Measurements from ENCODE around the gene ACSBG1. TPM values are rescaled to one million over a fixed set of nuclear protein-coding genes. Genes with fewer than 3 reads are reported as not detected.
A peak's percentile ranks its signal among the peaks of the same experiment; 100 is the strongest.

ACSBG1 gene
- total RNA-seq, 2 donors from 2014 or later = 7.4 TPM; not detected in 1

DNA sequence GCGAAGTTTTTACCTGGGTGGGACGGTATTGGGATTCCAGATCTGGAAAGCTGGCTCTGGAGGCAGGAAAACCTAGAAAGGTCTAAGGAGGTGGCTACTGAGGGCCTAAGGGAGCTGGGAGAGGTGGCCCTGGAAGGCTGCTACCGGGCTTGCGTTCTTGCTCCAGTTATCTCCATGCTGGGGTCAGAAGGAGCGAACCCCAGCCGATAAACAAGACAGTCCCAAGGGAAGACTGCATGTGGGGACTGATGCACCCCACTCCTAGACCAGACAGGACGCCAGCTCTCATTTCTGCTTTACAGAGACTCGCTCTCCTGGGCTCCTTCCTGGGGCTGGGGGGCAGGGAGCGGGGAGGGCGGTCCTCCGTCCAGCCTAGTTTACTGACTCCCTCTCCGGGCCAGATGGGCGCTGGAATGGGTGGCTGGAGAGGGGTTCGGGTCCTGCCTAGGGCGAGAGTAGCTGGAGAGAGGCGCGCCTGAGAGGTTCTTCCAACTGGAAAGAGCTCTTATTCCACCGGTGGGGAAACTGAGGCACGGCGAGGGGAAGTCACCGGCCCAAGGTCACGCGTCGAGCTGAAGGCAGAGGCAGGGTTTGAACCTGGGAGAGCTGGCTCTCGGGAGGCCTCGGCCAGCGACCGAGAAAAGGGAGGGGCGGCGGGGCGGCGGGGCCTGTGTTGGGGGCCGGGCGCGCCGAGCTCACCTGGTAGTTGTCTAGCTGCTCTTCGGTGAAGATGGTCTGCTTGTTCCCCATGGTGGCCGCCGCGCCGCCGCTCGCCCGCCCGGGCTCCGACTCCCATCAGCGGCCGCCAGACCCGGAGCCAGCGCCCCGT is 103.7 kb downstream of the ACSBG1 start:
- 33% methylated on average over 46 of the region's 51 CpGs for WGBS
- intact Hi-C loops (cut with DNase I) = loop anchor here (5.0 kb wide), 1 partner anchor 112 kb away; no protein-coding TSS in a partner anchor

DNA sequence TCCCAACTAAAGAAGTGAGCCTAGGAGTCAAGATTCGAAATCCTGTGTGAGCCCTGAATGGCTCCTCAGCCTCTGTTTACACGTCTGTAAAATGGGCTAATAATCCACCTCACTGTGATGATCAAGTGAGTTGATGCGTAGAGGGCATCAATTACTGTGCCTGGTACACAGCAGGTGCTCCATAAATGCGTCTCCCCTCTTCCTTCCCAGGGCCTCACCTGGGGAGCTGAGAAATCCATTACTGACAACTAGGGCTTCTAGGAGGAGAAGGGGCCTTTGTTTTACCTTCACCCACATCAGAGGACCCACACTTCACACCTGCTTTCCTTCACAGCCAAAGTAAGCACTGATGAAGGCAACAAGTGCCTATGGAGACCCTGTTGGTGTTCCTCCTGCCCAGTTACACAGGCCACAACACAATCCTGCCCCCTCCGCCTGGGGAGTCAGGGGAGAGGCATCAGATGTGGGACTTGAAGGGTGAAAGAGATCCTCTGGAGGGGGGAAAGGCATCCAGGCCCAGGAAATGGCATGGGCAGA is 104.5 kb downstream of the ACSBG1 start:
- no peak overlapping the region for H3K27ac ChIP-seq
- no peaks in the 10 kb centered on the region for H3K9me3 ChIP-seq
- no peak overlapping the region for H3K4me3 ChIP-seq
- no peaks in the 10 kb centered on the region for H3K27me3 ChIP-seq (replicated peaks; ENCODE audit: insufficient read depth)
- TF ChIP-seq POLR2AphosphoS5 (IDR thresholded peaks at IDR 0.05) = no peak
- no peak for TF ChIP-seq CTCF (IDR thresholded peaks at IDR 0.05)
- TF ChIP-seq POLR2A (IDR thresholded peaks at IDR 0.05) = no peak
- DNase-seq (ENCODE audit: low spot score) = no peak
- 92% methylated on average over 5 of the region's 5 CpGs for WGBS
- H3K36me3 ChIP-seq = no peaks in the 10 kb centered on the region
- intact Hi-C loops (cut with DNase I) = loop anchor here (5.0 kb wide), 1 partner anchor 112 kb away; no protein-coding TSS in a partner anchor
- peaks cover 10% of the 10 kb centered on the region for H3K4me1 ChIP-seq (replicated peaks)

More for the DNA sequence above, 103.7 kb downstream of the ACSBG1 start:
- H3K4me1 ChIP-seq (replicated peaks) = peaks cover 10% of the 10 kb centered on the region
- DNase-seq (ENCODE audit: low spot score) = no peak
- TF ChIP-seq CTCF (IDR thresholded peaks at IDR 0.05) = no peak
- no peak for TF ChIP-seq POLR2AphosphoS5 (IDR thresholded peaks at IDR 0.05)
- TF ChIP-seq POLR2A (IDR thresholded peaks at IDR 0.05) = no peak
- peak overlapping the region; percentile 64 to 67 for H3K4me3 ChIP-seq
- peak overlapping the region in 1 of 2 donors; percentile 76 for H3K27ac ChIP-seq
- no peaks in the 10 kb centered on the region for H3K27me3 ChIP-seq (replicated peaks; ENCODE audit: insufficient read depth)
- no peaks in the 10 kb centered on the region for H3K9me3 ChIP-seq
- no peaks in the 10 kb centered on the region for H3K36me3 ChIP-seq

GRCh38 chr15:78129077-78129750 is 105.2 kb downstream of the ACSBG1 start:
- Histone ChIP-seq H3K27me3 (replicated peaks; ENCODE audit: insufficient read depth) (no peaks in the 10 kb centered on the region), H3K9me3 (no peaks in the 10 kb centered on the region), H3K36me3 (no peaks in the 10 kb centered on the region), H3K4me1 (replicated peaks) (peaks cover 10% of the 10 kb centered on the region), H3K27ac (peak overlapping the region in 1 of 2 donors; percentile 15), H3K4me3 (no peak overlapping the region)
- DNase-seq (ENCODE audit: low spot score) = no peak
- intact Hi-C loops (cut with DNase I) = no loop called here
- 58% methylated on average over 8 of the region's 8 CpGs for WGBS
- TF ChIP-seq CTCF (IDR thresholded peaks at IDR 0.05) (no peak), POLR2AphosphoS5 (IDR thresholded peaks at IDR 0.05) (no peak), POLR2A (IDR thresholded peaks at IDR 0.05) (no peak)

DNA sequence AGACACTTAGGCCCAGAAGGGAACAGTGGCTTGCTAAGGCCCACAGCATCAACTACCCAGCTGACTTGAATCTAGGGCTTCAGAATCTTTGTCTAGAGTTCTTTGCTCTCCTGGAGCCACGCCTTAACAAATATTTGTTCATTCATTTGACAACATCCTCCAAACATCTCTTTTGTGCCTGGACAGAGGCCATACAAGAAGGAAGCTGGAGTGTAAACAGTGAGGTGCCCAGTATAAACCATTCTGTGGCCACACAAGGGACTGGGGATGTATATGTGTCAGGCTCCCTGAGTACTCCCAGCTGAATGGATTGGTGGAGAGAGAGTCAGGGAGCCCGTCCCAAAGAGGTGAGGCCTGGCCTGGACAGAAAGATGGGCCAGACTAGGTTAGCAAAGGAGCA is 106.5 kb downstream of the ACSBG1 start:
- Histone ChIP-seq H3K4me3 (no peak overlapping the region), H3K27ac (peak overlapping the region in 1 of 2 donors; percentile 23), H3K4me1 (replicated peaks) (peaks cover 4% of the 10 kb centered on the region), H3K36me3 (no peaks in the 10 kb centered on the region), H3K27me3 (replicated peaks; ENCODE audit: insufficient read depth) (no peaks in the 10 kb centered on the region), H3K9me3 (no peaks in the 10 kb centered on the region)
- intact Hi-C loops (cut with DNase I) = no loop called here
- peak; percentile 84 for TF ChIP-seq POLR2AphosphoS5 (IDR thresholded peaks at IDR 0.05)
- TF ChIP-seq POLR2A (IDR thresholded peaks at IDR 0.05) = no peak
- DNase-seq (ENCODE audit: low spot score) = peak; percentile 58
- 74% methylated on average over 2 of the region's 2 CpGs for WGBS

DNA sequence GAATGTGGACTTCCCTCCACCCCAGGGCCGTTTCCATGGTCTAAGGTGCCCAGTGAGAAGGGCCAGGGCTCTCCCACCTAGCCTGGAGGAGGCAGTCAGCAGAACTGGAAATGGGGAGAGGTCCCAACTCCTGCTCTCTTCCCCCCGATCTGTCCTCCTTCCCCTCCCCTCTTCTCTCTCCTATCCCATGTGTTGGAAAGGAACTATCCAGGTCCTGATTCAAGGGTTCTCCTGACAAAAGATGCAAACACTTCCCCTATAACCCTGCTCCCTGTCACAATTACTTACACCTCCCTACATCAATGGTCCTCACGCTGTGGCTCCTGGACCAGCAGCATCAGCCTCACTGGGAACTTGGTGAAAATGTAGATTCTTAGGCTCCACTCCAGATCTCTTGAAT is 109.1 kb downstream of the ACSBG1 start:
- no peak overlapping the region for H3K27ac ChIP-seq
- WGBS = 79% methylated on average over 3 of the region's 3 CpGs
- no peaks in the 10 kb centered on the region for H3K9me3 ChIP-seq
- intact Hi-C loops (cut with DNase I) = no loop called here
- no peak overlapping the region for H3K4me3 ChIP-seq
- peaks cover 4% of the 10 kb centered on the region for H3K4me1 ChIP-seq (replicated peaks)
- TF ChIP-seq POLR2A (IDR thresholded peaks at IDR 0.05) = no peak
- TF ChIP-seq POLR2AphosphoS5 (IDR thresholded peaks at IDR 0.05) = no peak
- TF ChIP-seq CTCF (IDR thresholded peaks at IDR 0.05) = no peak
- no peaks in the 10 kb centered on the region for H3K27me3 ChIP-seq (replicated peaks; ENCODE audit: insufficient read depth)
- no peak for DNase-seq (ENCODE audit: low spot score)
- no peaks in the 10 kb centered on the region for H3K36me3 ChIP-seq

Data from prostate gland (tissue), 2 donors.